Activated CD4-positive, alpha-beta T cell treated with anti-CD3 and anti-CD28 coated beads for 4 hours (primary cell): ENCODE results near the gene GRAMD4.

Source experiments
- DNase-seq, 2 donors: peaks; one replicate each; pipeline ENCODE4 v3.0.0-alpha.2; 2020

GRAMD4 gene

GRCh38 chr22:46619830-46620501, at the start of gene GRAMD4:
Gene GRAMD4, plus strand, starts transcription at chr22:46620386. Its CDS starts 6,414 bp downstream, at chr22:46626800.
- DNase-seq: no peak

GRCh38 chr22:46571642-46572250, 48.4 kb upstream of the GRAMD4 start:
- DNase-seq: no peak

GRCh38 chr22:46572911-46573780, 47.0 kb upstream of the GRAMD4 start:
- DNase-seq: no peak

- DNase-seq: no peak
These were observed 46.3 kb upstream of the GRAMD4 start for GRCh38 chr22:46573781-46574437.

GRCh38 chr22:46574438-46574992, 45.7 kb upstream of the GRAMD4 start:
- DNase-seq: no peak

- DNase-seq: no peak
These were observed 44.9 kb upstream of the GRAMD4 start for GRCh38 chr22:46574993-46575910.

GRCh38 chr22:46575911-46576555, 44.2 kb upstream of the GRAMD4 start:
- DNase-seq: peak in 1 of 2 donors; percentile 16

GRCh38 chr22:46576556-46577367, 43.4 kb upstream of the GRAMD4 start:
- DNase-seq: peak; percentile 62 to 67

GRCh38 chr22:46577368-46578249, 42.6 kb upstream of the GRAMD4 start:
- DNase-seq: no peak

- no peak for DNase-seq
These were observed 41.8 kb upstream of the GRAMD4 start for GRCh38 chr22:46578251-46578823.

GRCh38 chr22:46578824-46579561, 41.2 kb upstream of the GRAMD4 start:
- DNase-seq: no peak

- DNase-seq: no peak
These were observed 40.3 kb upstream of the GRAMD4 start for GRCh38 chr22:46579751-46580449.

GRCh38 chr22:46580940-46581537, 39.1 kb upstream of the GRAMD4 start:
- no peak for DNase-seq

- no peak for DNase-seq
These were observed 38.5 kb upstream of the GRAMD4 start for GRCh38 chr22:46581538-46582244.

- no peak for DNase-seq
These were observed 37.8 kb upstream of the GRAMD4 start for GRCh38 chr22:46582281-46582933.

- no peak for DNase-seq
These were observed 36.6 kb upstream of the GRAMD4 start for GRCh38 chr22:46583571-46583970.
